HEK293 (cell line): ENCODE results near the gene GPR17.

ENCODE experiments used
- ZNF274 ChIP-seq, 2 experiments: fragments of 200-500 bp in 1 of 2; fragments of 450-650 bp in 1 of 2; sonication (Bioruptor generic) in 1 of 2; formaldehyde crosslinking in 1 of 2; IDR thresholded peaks; 2 replicates each; pipeline versions ENCODE4 v1.5.1 to v1.6.1; 2014 to 2016; ENCODE audit warnings: borderline replicate concordance in 1 of 2, inconsistent platforms in 1 of 2, low read length in 1 of 2, missing biosample characterization in 1 of 2, missing genetic modification characterization in 1 of 2
- ZNF514 ChIP-seq: fragments of 450-650 bp; formaldehyde crosslinking; IDR thresholded peaks from 2 replicates; pipeline ENCODE4 v1.5.1; 2016; ENCODE audit warnings: missing biosample characterization, missing genetic modification characterization
- ZNF701 ChIP-seq: fragments of 450-650 bp; formaldehyde crosslinking; IDR thresholded peaks from 2 replicates; pipeline ENCODE4 v1.5.1; 2016; ENCODE audit warnings: missing biosample characterization, missing genetic modification characterization
- ZNF785 ChIP-seq: fragments of 450-650 bp; formaldehyde crosslinking; IDR thresholded peaks from 2 replicates; pipeline ENCODE4 v1.5.1; 2016; ENCODE audit warnings: missing biosample characterization, missing genetic modification characterization
- TF ChIP-seq, protein P1 (sequence below): fragments of 450-650 bp; formaldehyde crosslinking; IDR thresholded peaks from 2 replicates; pipeline ENCODE4 v1.5.1; 2016; ENCODE audit warnings: missing biosample characterization, missing genetic modification characterization
- TF ChIP-seq, protein P2 (sequence below): fragments of 450-650 bp; formaldehyde crosslinking; IDR thresholded peaks from 2 replicates; pipeline ENCODE4 v1.5.1; 2016; ENCODE audit warnings: missing biosample characterization, missing genetic modification characterization
- TF ChIP-seq, protein P3 (sequence below): fragments of 450-650 bp; formaldehyde crosslinking; optimal IDR thresholded peaks from 2 replicates; pipeline ENCODE3; 2016; ENCODE audit warnings: missing biosample characterization, mild to moderate bottlenecking, missing genetic modification characterization
- TF ChIP-seq, protein P4 (sequence below): fragments of 450-650 bp; formaldehyde crosslinking; IDR thresholded peaks from 2 replicates; pipeline ENCODE4 v1.5.1; 2016; ENCODE audit warnings: missing biosample characterization, missing genetic modification characterization

DNA sequence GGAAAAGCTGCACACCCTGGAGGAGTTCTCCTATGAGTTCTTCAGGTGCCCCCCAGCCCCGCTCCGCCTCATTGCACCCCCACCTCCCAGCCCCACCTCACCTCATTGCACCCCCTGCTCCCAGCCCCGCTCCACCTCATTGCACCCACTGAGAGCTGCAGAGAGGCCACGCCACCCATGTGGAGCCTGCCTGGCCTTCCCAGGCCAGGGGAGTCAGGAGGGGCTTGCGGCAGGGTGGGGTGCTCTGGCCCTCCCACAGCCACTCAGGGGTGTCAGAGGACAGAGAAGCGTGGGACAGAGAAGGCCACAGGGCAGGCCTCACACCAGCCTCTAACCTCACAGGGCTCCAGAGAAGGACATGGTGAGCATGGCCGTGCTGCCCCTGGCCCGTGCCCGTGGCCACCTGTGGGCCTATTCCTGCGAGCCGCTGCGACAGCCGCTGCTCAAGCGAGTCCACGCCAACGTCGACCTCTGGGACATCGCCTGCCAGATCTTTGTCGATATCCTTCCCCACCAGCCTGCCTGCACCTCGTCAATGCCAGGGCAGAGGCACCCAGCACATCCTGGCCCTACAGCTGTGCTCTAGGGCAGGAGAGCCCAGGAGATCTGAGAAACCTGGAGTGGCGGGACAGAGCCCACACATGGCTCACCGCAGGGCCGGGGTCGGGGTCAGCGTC, 15.0 kb upstream of the GPR17 start:
- TF ChIP-seq ZNF274 (IDR thresholded peaks at IDR 0.05; ENCODE audit: low read length): no peak
- TF ChIP-seq ZNF274 (tag by site-specific recombination; IDR thresholded peaks at IDR 0.05; ENCODE audit: borderline replicate concordance): no peak
- TF ChIP-seq, protein P1, sequence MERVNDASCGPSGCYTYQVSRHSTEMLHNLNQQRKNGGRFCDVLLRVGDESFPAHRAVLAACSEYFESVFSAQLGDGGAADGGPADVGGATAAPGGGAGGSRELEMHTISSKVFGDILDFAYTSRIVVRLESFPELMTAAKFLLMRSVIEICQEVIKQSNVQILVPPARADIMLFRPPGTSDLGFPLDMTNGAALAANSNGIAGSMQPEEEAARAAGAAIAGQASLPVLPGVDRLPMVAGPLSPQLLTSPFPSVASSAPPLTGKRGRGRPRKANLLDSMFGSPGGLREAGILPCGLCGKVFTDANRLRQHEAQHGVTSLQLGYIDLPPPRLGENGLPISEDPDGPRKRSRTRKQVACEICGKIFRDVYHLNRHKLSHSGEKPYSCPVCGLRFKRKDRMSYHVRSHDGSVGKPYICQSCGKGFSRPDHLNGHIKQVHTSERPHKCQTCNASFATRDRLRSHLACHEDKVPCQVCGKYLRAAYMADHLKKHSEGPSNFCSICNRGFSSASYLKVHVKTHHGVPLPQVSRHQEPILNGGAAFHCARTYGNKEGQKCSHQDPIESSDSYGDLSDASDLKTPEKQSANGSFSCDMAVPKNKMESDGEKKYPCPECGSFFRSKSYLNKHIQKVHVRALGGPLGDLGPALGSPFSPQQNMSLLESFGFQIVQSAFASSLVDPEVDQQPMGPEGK (tag by site-specific recombination): no peak
- TF ChIP-seq ZNF514: no peak
- TF ChIP-seq, protein P2, sequence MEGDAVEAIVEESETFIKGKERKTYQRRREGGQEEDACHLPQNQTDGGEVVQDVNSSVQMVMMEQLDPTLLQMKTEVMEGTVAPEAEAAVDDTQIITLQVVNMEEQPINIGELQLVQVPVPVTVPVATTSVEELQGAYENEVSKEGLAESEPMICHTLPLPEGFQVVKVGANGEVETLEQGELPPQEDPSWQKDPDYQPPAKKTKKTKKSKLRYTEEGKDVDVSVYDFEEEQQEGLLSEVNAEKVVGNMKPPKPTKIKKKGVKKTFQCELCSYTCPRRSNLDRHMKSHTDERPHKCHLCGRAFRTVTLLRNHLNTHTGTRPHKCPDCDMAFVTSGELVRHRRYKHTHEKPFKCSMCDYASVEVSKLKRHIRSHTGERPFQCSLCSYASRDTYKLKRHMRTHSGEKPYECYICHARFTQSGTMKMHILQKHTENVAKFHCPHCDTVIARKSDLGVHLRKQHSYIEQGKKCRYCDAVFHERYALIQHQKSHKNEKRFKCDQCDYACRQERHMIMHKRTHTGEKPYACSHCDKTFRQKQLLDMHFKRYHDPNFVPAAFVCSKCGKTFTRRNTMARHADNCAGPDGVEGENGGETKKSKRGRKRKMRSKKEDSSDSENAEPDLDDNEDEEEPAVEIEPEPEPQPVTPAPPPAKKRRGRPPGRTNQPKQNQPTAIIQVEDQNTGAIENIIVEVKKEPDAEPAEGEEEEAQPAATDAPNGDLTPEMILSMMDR (tag by site-specific recombination): no peak
- TF ChIP-seq ZNF701: no peak
- TF ChIP-seq, protein P3, sequence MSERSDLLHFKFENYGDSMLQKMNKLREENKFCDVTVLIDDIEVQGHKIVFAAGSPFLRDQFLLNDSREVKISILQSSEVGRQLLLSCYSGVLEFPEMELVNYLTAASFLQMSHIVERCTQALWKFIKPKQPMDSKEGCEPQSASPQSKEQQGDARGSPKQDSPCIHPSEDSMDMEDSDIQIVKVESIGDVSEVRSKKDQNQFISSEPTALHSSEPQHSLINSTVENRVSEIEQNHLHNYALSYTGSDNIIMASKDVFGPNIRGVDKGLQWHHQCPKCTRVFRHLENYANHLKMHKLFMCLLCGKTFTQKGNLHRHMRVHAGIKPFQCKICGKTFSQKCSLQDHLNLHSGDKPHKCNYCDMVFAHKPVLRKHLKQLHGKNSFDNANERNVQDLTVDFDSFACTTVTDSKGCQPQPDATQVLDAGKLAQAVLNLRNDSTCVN: no peak
- TF ChIP-seq ZNF785 (tag by site-specific recombination): no peak
- TF ChIP-seq, protein P4, sequence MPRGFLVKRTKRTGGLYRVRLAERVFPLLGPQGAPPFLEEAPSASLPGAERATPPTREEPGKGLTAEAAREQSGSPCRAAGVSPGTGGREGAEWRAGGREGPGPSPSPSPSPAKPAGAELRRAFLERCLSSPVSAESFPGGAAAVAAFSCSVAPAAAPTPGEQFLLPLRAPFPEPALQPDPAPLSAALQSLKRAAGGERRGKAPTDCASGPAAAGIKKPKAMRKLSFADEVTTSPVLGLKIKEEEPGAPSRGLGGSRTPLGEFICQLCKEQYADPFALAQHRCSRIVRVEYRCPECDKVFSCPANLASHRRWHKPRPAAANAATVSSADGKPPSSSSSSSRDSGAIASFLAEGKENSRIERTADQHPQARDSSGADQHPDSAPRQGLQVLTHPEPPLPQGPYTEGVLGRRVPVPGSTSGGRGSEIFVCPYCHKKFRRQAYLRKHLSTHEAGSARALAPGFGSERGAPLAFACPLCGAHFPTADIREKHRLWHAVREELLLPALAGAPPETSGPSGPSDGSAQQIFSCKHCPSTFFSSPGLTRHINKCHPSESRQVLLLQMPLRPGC (tag by site-specific recombination): no peak
